ENCODE measurements around the gene ITGA2.

ITGA2 gene

GRCh38 chr5:52989781-52990527 lies 802 bp downstream of the ITGA2 start:
- DNase-seq, result peak; percentile 11

DNA sequence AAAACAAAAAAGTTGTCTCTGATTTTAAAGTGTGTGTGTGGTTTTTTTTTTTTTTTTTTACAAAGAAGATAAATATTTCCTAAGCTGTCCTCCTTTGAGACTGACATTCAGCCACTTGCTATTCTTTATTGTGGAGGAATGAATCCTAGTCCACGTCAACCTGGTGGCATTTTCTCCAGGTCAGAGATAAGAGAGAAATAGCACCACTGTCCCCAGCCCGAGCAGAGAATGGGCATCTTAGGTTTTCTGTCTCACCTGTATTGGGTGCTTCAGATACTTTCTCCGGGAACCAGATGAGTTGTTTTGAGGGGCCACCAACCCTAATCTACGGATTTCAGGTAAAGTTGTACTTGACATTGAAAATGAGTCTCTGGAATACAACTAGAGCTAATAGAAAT lies 1.4 kb downstream of the ITGA2 start:
- no peak for DNase-seq

DNA sequence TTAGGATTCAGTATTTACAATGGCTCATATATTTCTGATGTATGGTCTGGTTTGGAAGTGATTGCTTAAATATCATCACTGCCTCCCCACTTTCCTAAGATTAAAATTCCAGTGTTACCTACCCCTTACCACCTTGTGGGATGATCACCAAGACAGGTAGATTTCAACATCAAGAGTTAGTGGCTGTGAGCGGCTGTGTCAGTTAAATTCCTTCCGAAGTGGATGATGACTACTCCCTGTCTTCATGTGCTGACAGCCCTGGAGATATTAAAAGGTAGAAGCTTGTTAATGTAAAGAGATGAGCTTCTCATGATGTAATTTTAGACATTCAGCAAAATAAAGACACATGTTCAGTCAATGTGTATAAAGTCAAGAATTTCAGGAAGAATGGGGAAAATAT lies 4.2 kb downstream of the ITGA2 start:
- no peak for DNase-seq

- DNase-seq, result peak; percentile 42
Measured at GRCh38 chr5:52994266-52994665, 5.1 kb downstream of the ITGA2 start.

- no peak for DNase-seq
Measured at GRCh38 chr5:52995095-52995494, 5.9 kb downstream of the ITGA2 start.

DNA sequence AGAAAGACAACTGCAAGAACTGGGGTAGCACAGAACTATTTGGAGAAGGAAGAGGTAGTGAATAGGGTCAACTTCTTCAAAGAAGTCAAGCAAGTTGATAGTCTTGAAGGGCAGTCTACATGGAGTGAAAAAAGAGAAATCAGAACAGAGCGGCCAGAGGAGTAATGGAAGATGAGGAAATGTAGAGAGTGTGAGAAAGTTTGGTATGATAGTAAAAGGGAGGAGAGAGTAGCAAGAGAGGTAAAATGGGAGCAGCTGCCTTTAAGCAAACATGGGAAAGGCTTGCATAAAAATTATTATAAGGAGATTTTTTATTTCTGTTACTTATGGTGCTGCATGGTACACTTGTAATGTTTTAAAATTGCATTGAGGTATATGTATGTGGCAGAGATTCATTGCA lies 6.8 kb downstream of the ITGA2 start:
- no peak for DNase-seq

DNA sequence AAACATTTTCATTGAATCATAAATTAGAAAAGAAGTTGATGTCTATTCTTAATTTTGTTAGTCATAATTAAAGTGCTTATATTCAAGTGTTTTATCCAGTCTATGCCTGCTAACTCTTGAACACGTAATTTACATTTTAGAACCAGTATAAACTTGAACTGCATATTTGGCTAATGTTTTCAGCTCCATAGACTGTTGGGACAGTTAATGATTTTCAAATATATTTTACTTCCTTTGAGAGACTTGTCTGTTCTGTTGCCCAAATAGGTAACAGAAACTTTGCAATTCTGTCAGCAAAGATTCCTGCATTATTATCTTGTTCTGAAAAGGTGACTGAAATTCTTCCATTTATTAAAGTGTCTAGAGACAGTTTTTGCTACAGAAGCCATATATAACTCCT lies 7.8 kb downstream of the ITGA2 start:
- DNase-seq, result no peak

- DNase-seq, result no peak
Measured at GRCh38 chr5:52997424-52997823, 8.3 kb downstream of the ITGA2 start.

GRCh38 chr5:52998552-52999313 lies 9.6 kb downstream of the ITGA2 start:
- no peak for DNase-seq

DNA sequence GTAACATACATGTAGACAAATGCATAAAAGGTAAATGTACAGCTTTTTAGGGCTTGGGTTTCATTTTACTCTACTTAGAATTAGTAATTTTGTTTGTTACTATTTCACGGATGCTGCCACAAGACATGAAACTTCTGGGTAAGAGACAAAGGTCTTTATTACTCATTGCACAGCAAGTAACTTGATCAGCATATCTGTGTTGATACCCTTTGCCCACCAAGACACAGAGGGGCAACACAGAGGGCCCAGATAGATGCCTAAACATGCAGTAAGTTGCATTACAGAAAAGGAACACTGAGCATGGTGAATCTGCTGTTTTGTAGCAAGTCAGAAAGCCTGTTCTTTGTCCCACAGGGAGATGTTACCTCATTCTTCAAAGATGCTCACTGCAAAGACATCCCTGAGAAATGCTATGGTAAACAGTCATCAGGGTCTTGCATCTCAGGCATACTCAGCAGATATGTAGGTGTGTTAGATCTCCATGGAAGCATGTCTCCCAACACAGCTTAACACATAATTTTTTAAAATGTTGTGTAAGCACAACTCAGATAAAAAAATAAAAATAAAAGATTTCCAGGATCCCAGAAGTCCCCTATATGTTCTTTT lies 10.3 kb downstream of the ITGA2 start:
- peak; percentile 41 for DNase-seq

GRCh38 chr5:53001541-53001940 lies 12.4 kb downstream of the ITGA2 start:
- no peak for DNase-seq

DNA sequence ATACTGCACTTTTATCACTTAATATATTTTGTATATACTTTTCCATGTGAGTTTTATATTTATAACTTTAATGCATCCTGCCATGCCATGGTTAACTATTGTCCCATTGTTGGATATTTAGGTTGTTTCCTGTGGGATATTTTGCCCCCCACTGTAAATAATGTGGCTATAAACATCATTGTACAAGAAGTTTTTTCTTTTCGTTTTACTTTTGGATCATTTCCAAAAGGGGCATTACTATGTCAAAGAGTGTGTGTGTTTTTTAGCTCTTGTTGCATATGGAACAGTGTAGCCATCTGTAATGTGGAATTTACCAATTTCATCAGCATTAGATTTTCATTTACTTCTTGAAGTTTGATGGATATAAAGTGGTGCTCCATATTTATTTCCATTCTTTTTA lies 13.3 kb downstream of the ITGA2 start:
- no peak for DNase-seq

DNA sequence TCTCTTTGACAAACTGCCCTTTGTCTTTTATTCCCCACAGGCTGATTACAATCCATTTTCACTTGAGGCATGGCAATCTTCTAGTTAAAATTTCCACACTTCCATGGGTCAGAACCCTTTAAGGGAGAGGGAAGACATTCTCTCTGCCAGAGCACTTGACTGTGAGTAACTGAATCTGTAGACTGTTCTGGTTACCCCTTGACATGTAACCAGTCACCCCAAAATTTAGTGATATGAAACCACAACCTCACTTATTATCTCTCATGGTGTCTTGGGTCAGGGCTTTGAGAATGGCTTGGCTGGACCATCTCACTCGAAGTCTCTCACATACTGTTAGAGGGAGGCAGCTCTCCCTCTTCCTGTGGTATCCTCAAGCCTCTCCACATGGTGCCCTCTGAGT lies 14.0 kb downstream of the ITGA2 start:
- DNase-seq, result no peak

DNA sequence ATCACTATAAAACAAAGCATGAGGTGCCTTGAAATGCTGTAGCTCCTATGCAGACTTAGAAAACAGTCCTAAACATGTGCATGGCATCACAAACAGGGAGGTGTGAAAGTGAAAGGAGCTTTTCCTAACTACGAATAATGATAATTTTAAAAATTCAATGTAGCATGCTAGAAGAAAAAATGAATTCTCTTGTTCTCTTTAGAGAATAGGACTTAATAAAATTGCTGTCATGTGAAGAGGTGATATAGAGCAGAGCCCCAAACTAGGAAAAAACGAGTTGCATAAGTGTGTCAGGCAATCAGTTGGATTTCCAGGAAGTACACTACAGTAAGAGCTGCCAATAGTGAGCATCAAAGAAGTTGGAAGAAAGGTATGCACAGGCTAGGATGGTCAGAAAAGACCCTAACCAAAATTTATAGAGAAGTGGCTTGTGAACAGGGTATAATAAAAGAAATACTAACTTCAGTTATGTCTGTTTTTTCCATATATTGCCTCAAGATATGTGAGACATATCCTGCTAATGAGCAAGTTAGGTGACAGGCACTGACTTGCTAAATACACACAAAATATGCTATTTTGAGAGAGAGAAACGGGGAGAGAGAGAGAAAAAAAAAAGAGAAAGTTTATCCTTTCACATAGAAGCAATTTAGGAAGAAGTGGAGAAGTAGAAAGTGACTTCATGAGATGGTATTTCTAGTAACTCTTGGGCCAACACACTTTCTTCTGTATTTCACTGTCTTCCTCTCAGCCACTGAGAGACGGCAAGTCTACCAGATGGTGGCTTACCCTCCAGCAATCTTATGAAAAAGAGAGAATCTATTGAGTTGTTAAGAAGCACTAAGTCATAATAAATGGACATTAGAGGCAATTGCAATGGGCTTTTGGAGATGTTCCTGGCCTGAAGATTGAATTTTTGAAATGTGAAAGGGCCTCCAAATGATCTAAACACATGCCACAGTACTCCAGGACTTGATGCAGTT lies 18.0 kb downstream of the ITGA2 start:
- DNase-seq, result no peak

DNA sequence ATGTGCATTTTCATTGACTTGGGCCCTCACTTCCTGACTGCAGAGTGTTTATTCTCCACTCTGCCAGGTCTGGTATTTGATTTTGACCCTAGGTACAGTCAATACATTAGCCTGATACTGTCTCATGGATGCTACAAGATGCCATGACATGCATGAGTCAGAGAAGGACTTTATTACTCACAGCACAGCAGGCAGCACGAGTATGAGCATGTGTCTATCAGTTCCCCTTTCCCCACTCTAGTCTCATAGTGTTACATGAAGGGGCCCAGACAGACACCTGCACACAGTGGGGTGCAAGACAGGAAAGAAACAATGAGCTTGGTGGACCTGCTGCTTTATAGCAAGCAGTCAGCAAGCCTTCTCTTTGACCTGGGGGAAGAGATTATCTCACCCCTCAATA lies 19.6 kb downstream of the ITGA2 start:
- DNase-seq, result peak; percentile 78

- DNase-seq, result no peak
Measured at GRCh38 chr5:53009816-53010215, 20.7 kb downstream of the ITGA2 start.

GRCh38 chr5:53010814-53011213 lies 21.7 kb downstream of the ITGA2 start:
- peak; percentile 52 for DNase-seq

- no peak for DNase-seq
Measured at GRCh38 chr5:53011233-53011632, 22.1 kb downstream of the ITGA2 start.

GRCh38 chr5:53013857-53014256 lies 24.7 kb downstream of the ITGA2 start:
- DNase-seq, result no peak

- DNase-seq, result no peak
Measured at GRCh38 chr5:53017383-53017782, 28.2 kb downstream of the ITGA2 start.

DNA sequence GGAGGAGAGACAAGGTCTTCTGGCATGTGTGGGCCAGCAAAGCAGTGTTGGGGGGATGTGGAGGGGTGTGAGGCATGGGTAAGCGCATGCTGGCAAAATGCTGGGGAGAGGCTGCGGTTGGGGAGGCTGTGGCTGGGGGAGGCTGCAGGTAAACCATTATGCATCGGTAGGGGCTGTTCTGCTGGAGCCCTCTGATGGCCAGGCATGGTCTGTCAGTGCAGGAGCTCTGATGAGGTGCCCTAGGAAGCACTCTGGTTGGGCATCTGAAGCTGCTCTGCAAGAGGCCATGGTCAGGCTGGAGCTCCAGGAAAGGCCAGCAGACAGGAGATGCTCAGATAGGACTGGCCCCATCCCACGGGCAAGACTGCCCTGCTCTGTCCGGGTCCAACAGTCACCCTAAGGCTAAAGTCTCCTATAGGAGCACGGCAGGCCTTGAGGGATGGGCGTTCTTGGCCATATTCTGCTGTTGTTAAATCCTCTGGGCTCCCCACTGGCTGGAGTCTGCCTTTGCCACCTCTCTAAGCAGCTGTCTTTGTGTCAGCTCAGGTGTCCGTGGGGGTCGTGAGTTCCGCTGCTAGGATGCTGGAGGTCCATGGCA lies 28.7 kb downstream of the ITGA2 start:
- no peak for DNase-seq

- DNase-seq, result peak; percentile 92
Measured at GRCh38 chr5:53019320-53019719, 30.2 kb downstream of the ITGA2 start.

All from fibroblast of skin of back (primary cell).